Measurements from ENCODE around the gene AP5S1.
"Not testable (repeated sequence)": the region's sequence is repeated elsewhere in the genome, so short reads cannot be mapped to it uniquely, and the experiment has no call there.

The AP5S1 gene

GRCh38 chr20:3789201-3789600, 31.1 kb upstream of the AP5S1 start:
- not testable (repeated sequence) for DNase-seq (ENCODE audit: low read depth in 2 of 3, low spot score in 1 of 3)

- not testable (repeated sequence) for DNase-seq (ENCODE audit: low read depth in 2 of 3, low spot score in 1 of 3)
Measured at GRCh38 chr20:3794168-3794567, 26.2 kb upstream of the AP5S1 start.

DNA sequence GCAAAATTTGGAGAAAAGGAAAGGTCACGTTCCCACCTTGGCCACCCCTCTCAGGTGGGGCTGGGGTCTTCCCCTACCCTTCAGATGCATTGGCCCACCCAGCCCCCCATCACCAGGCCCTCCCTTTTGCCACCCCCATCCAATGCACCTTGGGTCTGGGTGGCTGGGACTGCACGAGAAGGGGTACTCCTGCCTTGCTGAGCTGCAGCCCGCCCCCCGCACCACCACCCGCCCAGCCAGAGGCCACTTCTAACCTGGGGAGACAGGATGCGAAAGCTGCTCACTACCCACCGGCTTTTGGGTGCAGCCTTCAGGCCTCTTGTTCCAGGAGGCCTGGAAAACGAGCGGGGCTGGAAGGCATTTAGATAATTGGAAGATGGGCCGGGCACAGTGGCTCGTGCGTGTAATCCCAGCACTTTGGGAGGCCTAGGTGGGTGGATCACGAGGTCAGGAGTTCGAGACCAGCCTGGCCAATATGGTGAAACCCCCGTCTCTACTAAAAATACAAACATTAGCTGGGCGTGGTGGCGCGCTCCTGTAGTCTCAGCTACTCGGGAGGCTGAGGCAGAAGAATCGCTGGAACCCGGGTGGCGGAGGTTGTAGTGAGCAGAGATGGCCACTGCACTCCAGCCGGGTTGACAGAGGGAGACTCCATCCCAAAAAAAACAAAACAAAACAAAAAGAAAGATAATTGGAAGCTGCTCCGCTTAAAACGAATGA, 25.5 kb upstream of the AP5S1 start:
- DNase-seq (ENCODE audit: low read depth in 2 of 3, low spot score in 1 of 3) = no peak

GRCh38 chr20:3795511-3796468, 24.6 kb upstream of the AP5S1 start, which contains the start of gene CDC25B:
Gene CDC25B (plus strand): TSS chr20:3796310. CDS start chr20:3796532, 222 bp downstream.
- DNase-seq (ENCODE audit: low read depth in 2 of 3, low spot score in 1 of 3) = peak; percentile 83 to 91 (median 86)

DNA sequence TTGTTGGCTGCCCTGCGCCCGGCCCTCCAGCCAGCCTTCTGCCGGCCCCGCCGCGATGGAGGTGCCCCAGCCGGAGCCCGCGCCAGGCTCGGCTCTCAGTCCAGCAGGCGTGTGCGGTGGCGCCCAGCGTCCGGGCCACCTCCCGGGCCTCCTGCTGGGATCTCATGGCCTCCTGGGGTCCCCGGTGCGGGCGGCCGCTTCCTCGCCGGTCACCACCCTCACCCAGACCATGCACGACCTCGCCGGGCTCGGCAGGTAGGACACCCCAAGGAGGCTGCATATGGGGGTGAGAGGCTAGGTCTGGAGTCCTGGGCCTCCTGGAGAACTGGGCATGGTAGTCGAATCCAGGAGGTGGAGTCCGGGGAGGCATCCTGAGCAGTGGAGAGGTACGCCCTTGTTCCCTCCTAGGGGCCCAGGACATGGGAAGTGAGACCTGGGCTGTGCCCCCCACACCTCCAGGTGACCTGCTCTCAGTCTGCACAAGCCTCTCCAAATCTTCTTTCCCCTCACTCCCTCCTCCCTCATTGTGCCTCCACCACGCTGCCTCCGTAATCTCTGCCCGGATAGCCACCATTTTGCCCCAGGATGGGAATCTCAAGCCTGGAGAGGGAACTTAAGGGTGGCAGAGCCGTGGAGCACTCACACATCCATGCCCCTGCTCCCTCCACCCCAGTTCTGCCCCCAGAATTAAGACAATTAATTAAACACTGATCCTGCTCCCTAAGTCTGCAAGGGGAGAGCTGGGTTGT, 23.7 kb upstream of the AP5S1 start:
- DNase-seq (ENCODE audit: low read depth in 2 of 3, low spot score in 1 of 3) = no peak

DNA sequence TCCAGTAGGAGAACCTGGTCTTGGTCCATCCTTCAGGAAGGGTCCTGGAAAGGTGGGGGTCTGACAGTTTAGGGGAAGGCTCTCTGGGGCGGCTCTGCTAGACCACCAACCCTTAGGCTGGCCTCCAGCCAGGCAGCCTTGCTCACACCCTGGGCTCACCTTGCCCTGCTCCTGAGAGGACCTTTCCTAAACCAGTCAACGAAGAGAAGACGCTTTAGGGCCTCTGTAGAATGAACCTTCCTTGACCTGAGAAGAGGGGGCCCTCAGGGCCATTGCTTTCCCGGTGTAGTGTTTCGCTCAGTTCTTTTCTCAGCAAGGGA, 23.2 kb upstream of the AP5S1 start:
- no peak for DNase-seq (ENCODE audit: low read depth in 2 of 3, low spot score in 1 of 3)

DNA sequence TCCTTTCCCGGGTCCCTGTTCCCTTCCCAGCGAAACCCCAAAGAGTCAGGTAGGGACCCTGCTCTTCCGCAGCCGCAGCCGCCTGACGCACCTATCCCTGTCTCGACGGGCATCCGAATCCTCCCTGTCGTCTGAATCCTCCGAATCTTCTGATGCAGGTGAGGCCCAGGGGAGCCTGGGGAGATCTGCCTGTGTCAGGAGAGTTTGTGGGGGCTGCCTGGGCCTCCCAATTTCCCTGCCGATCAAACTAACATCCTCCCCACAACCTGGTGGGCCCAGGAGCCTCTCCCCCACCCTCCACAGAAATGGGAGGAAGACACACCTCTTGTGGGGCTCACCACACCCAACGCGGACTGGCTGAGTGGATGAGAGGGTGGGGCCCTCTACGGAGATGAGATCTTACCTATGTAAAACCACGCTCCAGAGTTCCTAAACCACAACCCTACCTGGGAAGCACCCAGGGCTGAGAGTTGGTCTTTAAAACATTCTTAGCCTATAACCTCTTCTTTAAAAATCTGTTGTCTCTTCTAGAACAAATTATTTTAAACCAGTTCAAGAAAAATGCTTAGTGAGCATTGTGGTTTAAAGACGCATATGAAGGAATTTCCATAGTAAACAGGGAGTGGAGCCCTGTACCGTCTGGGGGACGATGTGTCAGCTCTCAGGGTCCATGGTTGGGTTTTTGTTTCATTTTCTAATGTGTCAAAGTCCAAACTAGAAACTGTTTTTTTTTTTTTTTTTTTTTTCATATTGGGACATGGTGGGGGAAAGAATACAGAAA, 22.6 kb upstream of the AP5S1 start:
- no peak for DNase-seq (ENCODE audit: low read depth in 2 of 3, low spot score in 1 of 3)

DNA sequence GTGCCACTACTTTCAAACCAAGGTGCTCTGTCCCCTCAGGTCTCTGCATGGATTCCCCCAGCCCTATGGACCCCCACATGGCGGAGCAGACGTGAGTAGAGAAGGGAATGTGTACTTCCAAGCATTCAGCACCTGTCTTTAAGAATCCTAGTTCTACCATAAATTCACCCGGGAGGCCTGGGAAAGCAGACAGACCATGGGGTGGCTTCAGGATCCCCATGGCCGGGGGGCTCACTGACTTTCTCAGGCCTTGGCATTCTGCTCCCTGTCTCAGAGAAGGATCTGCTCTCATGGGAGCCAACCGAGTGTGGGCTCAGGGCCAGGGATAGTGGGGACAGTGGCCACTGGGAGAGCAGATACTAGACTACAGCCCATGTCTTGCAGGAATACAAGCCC, 22.0 kb upstream of the AP5S1 start:
- no peak for DNase-seq (ENCODE audit: low read depth in 2 of 3, low spot score in 1 of 3)

DNA sequence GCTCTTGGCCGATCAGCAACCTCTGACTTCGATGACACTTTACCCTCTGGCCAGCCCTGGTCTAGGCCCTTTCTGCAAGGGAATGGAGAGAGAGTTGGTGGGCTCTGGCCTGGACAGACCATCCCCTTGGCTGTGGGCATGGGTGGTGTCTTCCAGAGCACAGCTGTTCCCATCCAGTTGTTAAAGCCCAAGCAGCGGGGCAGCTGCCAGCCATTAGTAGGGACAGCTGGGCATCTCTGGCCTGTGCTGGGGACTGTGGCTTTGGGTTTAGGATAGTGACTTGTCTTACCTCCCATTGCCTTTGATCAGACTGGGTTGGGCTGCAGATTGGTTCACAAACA, 21.5 kb upstream of the AP5S1 start:
- no peak for DNase-seq (ENCODE audit: low read depth in 2 of 3, low spot score in 1 of 3)

- no peak for DNase-seq (ENCODE audit: low read depth in 2 of 3, low spot score in 1 of 3)
Measured at GRCh38 chr20:3800256-3800877, 20.0 kb upstream of the AP5S1 start.

DNA sequence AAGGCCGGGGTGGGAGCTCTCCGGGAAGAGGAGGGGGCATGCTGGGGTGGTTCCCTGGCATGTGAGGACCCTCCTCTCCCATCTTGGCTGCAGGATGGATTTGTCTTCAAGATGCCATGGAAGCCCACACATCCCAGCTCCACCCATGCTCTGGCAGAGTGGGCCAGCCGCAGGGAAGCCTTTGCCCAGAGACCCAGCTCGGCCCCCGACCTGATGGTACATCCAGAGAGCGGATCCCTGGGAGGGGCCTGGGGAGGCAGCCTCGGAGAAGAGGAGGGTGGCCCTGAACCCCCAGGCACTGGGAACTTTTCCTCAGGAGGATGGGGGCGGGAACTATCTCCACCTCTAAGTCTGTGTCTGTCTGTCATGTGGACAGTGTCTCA, 19.5 kb upstream of the AP5S1 start:
- no peak for DNase-seq (ENCODE audit: low read depth in 2 of 3, low spot score in 1 of 3)

- DNase-seq (ENCODE audit: low read depth in 2 of 3, low spot score in 1 of 3) = no peak
Measured at GRCh38 chr20:3801299-3801698, 19.0 kb upstream of the AP5S1 start.

DNA sequence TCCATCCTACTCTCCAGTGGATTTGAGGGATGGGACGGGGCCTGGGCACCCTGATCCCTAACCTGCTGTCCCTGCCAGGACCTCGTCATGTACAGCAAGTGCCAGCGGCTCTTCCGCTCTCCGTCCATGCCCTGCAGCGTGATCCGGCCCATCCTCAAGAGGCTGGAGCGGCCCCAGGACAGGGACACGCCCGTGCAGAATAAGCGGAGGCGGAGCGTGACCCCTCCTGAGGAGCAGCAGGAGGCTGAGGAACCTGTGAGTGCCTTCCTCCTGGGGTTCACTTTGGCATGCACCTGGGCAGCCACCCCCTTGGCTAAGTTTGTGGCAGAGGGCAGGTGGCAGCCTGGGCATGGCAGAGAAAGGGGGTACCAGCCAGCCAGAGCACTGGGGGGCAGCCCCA, 18.5 kb upstream of the AP5S1 start:
- DNase-seq (ENCODE audit: low read depth in 2 of 3, low spot score in 1 of 3) = no peak

GRCh38 chr20:3802524-3803239, 17.7 kb upstream of the AP5S1 start:
- no peak for DNase-seq (ENCODE audit: low read depth in 2 of 3, low spot score in 1 of 3)

DNA sequence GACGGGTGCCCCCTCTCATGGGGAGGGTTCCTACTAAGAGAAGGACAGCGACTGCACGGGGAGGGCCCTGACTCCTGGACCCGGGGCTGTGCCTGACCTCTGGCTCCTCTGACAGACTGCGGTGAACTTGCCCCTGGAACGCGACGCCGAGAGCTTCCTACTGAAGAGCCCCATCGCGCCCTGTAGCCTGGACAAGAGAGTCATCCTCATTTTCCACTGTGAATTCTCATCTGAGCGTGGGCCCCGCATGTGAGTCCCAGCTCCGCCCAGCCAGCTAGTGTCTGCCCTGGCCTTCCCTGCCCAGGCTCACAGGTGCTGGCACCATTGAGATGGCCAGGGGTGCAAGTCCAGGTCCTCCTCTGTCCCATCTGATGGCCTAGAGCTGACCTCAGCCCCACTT, 17.1 kb upstream of the AP5S1 start:
- DNase-seq (ENCODE audit: low read depth in 2 of 3, low spot score in 1 of 3) = no peak

GRCh38 chr20:3803854-3804253, 16.5 kb upstream of the AP5S1 start:
- no peak for DNase-seq (ENCODE audit: low read depth in 2 of 3, low spot score in 1 of 3)

GRCh38 chr20:3804254-3804751, 16.0 kb upstream of the AP5S1 start:
- no peak for DNase-seq (ENCODE audit: low read depth in 2 of 3, low spot score in 1 of 3)

- DNase-seq (ENCODE audit: low read depth in 2 of 3, low spot score in 1 of 3) = no peak
Measured at GRCh38 chr20:3804781-3805180, 15.6 kb upstream of the AP5S1 start.

DNA sequence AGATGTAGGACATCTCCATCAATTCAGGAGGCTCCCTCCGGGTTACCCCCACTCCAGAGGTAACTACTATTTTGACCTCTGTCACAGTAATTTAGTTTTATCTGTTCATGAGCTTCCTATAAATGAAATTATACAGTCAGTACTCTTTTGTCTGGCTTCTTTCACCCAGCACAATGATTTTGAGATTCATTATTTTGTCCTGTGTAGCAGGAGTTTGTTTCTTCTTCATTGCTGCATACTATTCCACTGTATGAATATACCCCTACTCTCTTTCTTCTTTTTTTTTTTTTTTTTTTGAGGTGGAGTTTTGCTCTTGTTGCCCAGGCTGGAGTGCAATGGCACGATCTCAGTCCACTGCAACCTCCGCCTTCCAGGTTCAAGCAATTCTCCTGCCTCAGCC, 11.8 kb upstream of the AP5S1 start:
- DNase-seq (ENCODE audit: low read depth in 2 of 3, low spot score in 1 of 3) = no peak
